Endothelial cell (in vitro differentiated cells): ENCODE data around the gene UFD1. TPM values are rescaled to one million over a fixed set of nuclear protein-coding genes. Genes with fewer than 3 reads are reported as not detected.

Source experiments
- DNase-seq: peaks from one replicate; pipeline ENCODE4 v3.0.0; 2021; ENCODE audit warnings: low spot score
- H3K27ac Mint-ChIP-seq: one replicate; pipeline ENCODE4 v1.8.0; 2021; ENCODE audit warnings: mixed read lengths, inconsistent platforms; ENCODE audit not compliant: unreplicated experiment
- H3K27me3 Mint-ChIP-seq: one replicate; pipeline ENCODE4 v1.8.0; 2021; ENCODE audit warnings: mild to moderate bottlenecking, moderate library complexity, mixed read lengths, inconsistent platforms; ENCODE audit not compliant: unreplicated experiment
- H3K36me3 Mint-ChIP-seq: one replicate; pipeline ENCODE4 v1.8.0; 2021; ENCODE audit warnings: mild to moderate bottlenecking, low read depth, mixed read lengths, inconsistent platforms; ENCODE audit not compliant: unreplicated experiment
- H3K4me1 Mint-ChIP-seq: one replicate; pipeline ENCODE4 v1.8.0; 2021; ENCODE audit warnings: mild to moderate bottlenecking, mixed read lengths, inconsistent platforms; ENCODE audit not compliant: unreplicated experiment
- H3K4me3 Mint-ChIP-seq: one replicate; pipeline ENCODE4 v1.8.0; 2021; ENCODE audit warnings: mild to moderate bottlenecking, mixed read lengths, inconsistent platforms; ENCODE audit not compliant: unreplicated experiment
- H3K9me3 Mint-ChIP-seq: one replicate; pipeline ENCODE4 v1.8.0; 2021; ENCODE audit warnings: mixed read lengths, inconsistent platforms; ENCODE audit not compliant: unreplicated experiment
- total RNA-seq: library from RNA; stranded (reverse); fragmentation: NEBNext Ultra II Directional; extraction: Animal tissue kit (Norgen Biotek cat#: 25700); gene quantifications from one replicate; pipeline ENCODE4 v1.2.1, GENCODE V29; 2021; ENCODE audit not compliant: unreplicated experiment
- TF ChIP-seq, protein P1 (sequence below): fragments of 200-600 bp; sonication (generic); IDR thresholded peaks from one replicate; pipeline ENCODE4 v1.5.0; 2021; ENCODE audit warnings: antibody characterized with exemption; ENCODE audit not compliant: unreplicated experiment

Gene UFD1
- total RNA-seq, 1 donor from 2014 or later, result 86.2 TPM

GRCh38 chr22:19506212-19506611 is 27.2 kb upstream of the UFD1 start:
- TF ChIP-seq, protein P1, sequence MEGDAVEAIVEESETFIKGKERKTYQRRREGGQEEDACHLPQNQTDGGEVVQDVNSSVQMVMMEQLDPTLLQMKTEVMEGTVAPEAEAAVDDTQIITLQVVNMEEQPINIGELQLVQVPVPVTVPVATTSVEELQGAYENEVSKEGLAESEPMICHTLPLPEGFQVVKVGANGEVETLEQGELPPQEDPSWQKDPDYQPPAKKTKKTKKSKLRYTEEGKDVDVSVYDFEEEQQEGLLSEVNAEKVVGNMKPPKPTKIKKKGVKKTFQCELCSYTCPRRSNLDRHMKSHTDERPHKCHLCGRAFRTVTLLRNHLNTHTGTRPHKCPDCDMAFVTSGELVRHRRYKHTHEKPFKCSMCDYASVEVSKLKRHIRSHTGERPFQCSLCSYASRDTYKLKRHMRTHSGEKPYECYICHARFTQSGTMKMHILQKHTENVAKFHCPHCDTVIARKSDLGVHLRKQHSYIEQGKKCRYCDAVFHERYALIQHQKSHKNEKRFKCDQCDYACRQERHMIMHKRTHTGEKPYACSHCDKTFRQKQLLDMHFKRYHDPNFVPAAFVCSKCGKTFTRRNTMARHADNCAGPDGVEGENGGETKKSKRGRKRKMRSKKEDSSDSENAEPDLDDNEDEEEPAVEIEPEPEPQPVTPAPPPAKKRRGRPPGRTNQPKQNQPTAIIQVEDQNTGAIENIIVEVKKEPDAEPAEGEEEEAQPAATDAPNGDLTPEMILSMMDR, result no peak
- no peak for DNase-seq
- no peak overlapping the region for H3K27ac Mint-ChIP-seq
- no peak overlapping the region for H3K4me3 Mint-ChIP-seq
- H3K27me3 Mint-ChIP-seq, result peaks cover 1% of the 10 kb centered on the region
- no peaks in the 10 kb centered on the region for H3K4me1 Mint-ChIP-seq
- no peaks in the 10 kb centered on the region for H3K36me3 Mint-ChIP-seq
- H3K9me3 Mint-ChIP-seq, result no peaks in the 10 kb centered on the region

DNA sequence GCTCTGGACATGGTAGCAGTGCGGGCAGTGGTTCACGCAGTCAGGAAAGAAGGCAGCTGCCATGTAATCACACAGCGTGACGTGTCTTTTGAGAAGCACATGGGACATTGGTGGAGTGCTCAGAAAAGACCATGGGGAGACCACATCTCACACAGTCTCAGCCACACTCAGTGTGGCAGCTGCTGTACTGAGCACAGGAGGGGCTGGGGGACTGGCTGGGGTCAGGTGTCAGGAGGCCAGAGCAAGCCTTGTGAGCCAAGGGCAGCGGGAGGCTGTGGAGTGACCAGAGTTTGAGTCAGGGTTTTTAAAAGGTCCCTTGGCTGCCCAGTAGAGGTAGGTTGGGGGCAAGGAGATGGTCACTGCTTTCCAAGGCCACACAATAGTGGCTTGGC is 26.7 kb upstream of the UFD1 start:
- Mint-ChIP-seq H3K27ac (no peak overlapping the region), H3K4me1 (no peaks in the 10 kb centered on the region)
- TF ChIP-seq, protein P1, result no peak

DNA sequence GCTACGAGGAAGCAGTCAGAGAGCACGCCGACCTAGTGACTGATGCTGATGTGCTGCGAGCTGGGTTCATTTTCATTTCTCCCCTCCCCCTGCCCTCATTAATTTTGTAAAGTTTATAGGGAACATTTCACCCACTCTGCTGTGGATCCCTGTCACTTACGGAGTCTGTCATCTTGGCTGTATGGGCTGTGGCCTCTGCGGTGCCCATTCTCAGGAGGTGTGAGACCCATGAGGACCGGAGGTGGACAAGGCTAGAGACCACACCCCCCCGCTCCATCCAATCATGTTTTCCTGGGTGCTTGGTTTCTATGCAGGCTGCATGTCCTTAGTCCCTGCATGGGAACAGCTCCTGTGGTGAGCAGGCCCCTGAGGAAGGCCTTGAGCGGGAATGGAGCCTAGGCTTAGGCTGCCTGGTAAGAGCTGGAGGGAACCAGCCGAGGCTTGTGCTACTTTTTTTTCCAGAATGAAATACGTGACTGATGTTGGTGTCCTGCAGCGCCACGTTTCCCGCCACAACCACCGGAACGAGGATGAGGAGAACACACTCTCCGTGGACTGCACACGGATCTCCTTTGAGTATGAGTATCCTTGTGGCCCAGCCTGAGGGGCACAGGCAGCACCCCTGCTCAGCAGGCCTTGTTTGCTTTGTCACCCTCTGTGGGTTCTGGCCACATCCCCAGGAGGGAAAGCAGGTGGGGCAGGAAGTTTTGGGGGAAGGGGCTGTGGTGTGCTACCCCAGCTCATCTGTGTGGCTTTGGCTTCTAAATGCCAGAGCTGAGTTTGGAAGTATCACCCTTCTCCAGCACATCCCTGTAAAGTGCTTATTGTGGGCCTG is 26.1 kb upstream of the UFD1 start:
- H3K4me1 Mint-ChIP-seq, result no peaks in the 10 kb centered on the region
- TF ChIP-seq, protein P1, result no peak
- no peak for DNase-seq
- no peak overlapping the region for H3K4me3 Mint-ChIP-seq
- H3K36me3 Mint-ChIP-seq, result no peaks in the 10 kb centered on the region
- H3K9me3 Mint-ChIP-seq, result no peaks in the 10 kb centered on the region
- peaks cover 3% of the 10 kb centered on the region for H3K27me3 Mint-ChIP-seq
- H3K27ac Mint-ChIP-seq, result no peak overlapping the region

More for the DNA sequence above, 26.7 kb upstream of the UFD1 start:
- no peak overlapping the region for H3K4me3 Mint-ChIP-seq
- H3K9me3 Mint-ChIP-seq, result no peaks in the 10 kb centered on the region
- H3K36me3 Mint-ChIP-seq, result no peaks in the 10 kb centered on the region
- no peak for DNase-seq
- peaks cover 1% of the 10 kb centered on the region for H3K27me3 Mint-ChIP-seq

GRCh38 chr22:19503869-19504268 is 24.9 kb upstream of the UFD1 start:
- TF ChIP-seq, protein P1, result peak; percentile 39
- H3K9me3 Mint-ChIP-seq, result no peaks in the 10 kb centered on the region
- DNase-seq, result peak; percentile 33
- H3K4me1 Mint-ChIP-seq, result no peaks in the 10 kb centered on the region
- no peaks in the 10 kb centered on the region for H3K36me3 Mint-ChIP-seq
- no peak overlapping the region for H3K27ac Mint-ChIP-seq
- no peak overlapping the region for H3K4me3 Mint-ChIP-seq
- H3K27me3 Mint-ChIP-seq, result peaks cover 5% of the 10 kb centered on the region

DNA sequence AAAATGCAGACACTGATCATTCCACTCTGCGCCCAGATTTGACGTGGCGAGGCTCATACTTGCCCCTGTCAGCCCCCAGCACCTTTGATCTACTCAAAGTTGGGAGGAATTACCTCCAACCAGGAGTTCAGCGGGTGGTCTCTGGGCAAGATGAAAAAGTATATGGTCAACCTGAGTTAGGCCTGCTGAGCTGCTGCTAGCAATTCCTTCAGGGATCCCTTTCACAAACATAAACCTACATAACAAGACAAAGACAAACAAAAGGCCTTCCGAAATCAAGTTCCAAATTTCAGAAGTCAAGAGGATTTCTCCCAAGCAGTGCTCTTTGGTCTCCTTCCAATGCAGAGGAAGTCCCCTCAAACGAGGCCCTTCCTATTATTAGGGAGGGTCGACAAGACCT is 24.4 kb upstream of the UFD1 start:
- Mint-ChIP-seq H3K4me1 (no peaks in the 10 kb centered on the region), H3K4me3 (no peak overlapping the region), H3K27ac (no peak overlapping the region), H3K9me3 (no peaks in the 10 kb centered on the region), H3K27me3 (peaks cover 5% of the 10 kb centered on the region), H3K36me3 (no peaks in the 10 kb centered on the region)
- TF ChIP-seq, protein P1, result no peak
- DNase-seq, result no peak
